ENCODE measurements around the gene PTPN4. TPM values are rescaled to one million over a fixed set of nuclear protein-coding genes. Genes with fewer than 3 reads are reported as not detected.

PTPN4 gene
- total and polyA plus RNA-seq, 2 of the 13 experiments (the other 11 are each of a cell fraction or from before 2014, with no cell fraction given) = 20.3 to 34.6 TPM

DNA sequence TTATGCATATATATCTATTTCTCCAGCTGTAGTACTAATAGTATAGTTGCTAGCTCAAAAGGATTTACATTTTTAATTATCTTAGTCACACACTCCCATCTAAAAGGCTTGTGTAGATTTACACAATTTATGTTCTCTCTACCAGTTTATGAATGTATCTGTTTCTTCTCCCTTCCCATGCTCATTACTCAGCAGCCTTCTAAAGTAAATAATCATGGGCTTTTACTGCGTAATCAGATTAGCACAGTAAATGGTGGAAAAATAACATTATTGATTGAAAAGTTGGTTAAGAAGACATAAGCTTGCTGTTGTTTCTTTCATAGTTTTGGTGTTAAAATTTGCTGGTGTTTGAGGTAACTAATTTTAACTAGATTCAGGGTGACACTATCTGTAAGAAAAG lies 81.8 kb downstream of the PTPN4 start (continued):
- TF ChIP-seq, protein P1, sequence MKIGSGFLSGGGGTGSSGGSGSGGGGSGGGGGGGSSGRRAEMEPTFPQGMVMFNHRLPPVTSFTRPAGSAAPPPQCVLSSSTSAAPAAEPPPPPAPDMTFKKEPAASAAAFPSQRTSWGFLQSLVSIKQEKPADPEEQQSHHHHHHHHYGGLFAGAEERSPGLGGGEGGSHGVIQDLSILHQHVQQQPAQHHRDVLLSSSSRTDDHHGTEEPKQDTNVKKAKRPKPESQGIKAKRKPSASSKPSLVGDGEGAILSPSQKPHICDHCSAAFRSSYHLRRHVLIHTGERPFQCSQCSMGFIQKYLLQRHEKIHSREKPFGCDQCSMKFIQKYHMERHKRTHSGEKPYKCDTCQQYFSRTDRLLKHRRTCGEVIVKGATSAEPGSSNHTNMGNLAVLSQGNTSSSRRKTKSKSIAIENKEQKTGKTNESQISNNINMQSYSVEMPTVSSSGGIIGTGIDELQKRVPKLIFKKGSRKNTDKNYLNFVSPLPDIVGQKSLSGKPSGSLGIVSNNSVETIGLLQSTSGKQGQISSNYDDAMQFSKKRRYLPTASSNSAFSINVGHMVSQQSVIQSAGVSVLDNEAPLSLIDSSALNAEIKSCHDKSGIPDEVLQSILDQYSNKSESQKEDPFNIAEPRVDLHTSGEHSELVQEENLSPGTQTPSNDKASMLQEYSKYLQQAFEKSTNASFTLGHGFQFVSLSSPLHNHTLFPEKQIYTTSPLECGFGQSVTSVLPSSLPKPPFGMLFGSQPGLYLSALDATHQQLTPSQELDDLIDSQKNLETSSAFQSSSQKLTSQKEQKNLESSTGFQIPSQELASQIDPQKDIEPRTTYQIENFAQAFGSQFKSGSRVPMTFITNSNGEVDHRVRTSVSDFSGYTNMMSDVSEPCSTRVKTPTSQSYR (CRISPR knock-in tag; IDR thresholded peaks at IDR 0.05; ENCODE audit: borderline replicate concordance) = no peak
- TF ChIP-seq SOX6 (IDR thresholded peaks at IDR 0.05) = no peak
- TF ChIP-seq SOX6 (CRISPR knock-in tag; IDR thresholded peaks at IDR 0.05) = no peak

- H2AFZ ChIP-seq (ENCODE audit: low read length) = no peak overlapping the region
- intact Hi-C loops (cut with micrococcal nuclease; ENCODE audit: unreplicated experiment) (no loop called here), in situ Hi-C loops (cut with HindIII; ENCODE audit: extremely low pct_ligation_motif_present, low pct_unique_long_range_greater_than_20kb) (no loop called here)
- WGBS (ENCODE audit: low lambda C conversion rate) = 94% methylated on average over 3 of the region's 3 CpGs
- H3K9me3 ChIP-seq (ENCODE audit: low read length) = peaks cover under 1% of the 10 kb centered on the region; the same call in 1 of the 2 replicates
- no peak overlapping the region for H3K9ac ChIP-seq (ENCODE audit: insufficient read depth, low read depth, low read length)
- no TSS peak for BruUV-seq (replicated peaks)
- peaks cover 7% of the 10 kb centered on the region for H3K79me2 ChIP-seq (ENCODE audit: insufficient read depth, low read length)
- ChIA-PET CTCF (ENCODE audit: low intra/inter-chr PET ratio, low total read pairs) (no interaction called here), POLR2A (no interaction called here)
- no peak for DNase-seq (ENCODE audit: low spot score)
- no peaks in the 10 kb centered on the region for H4K20me1 ChIP-seq (ENCODE audit: insufficient read depth, low read length)
- no peak overlapping the region for H3K4me3 ChIP-seq (replicated peaks in 1 of 3; ENCODE audit: insufficient read depth in 1 of 3, low read depth in 2 of 3, low read length in 3 of 3)
- H3K27ac ChIP-seq (ENCODE audit: extremely low read length, insufficient read depth, low read length) = no peak overlapping the region
- H3K27me3 ChIP-seq (ENCODE audit: control insufficient read depth in 1 of 2, insufficient read depth in 2 of 2, low read length in 2 of 2) = no peaks in the 10 kb centered on the region
- no peaks in the 10 kb centered on the region for H3K36me3 ChIP-seq (replicated peaks in 1 of 2; ENCODE audit: control insufficient read depth in 1 of 2, insufficient read depth in 2 of 2, low read length in 2 of 2)
- peaks cover 18% of the 10 kb centered on the region for H3K4me1 ChIP-seq (ENCODE audit: insufficient read depth, low read length)
- no peak for ATAC-seq
- FAIRE-seq = no peak
- H3K4me2 ChIP-seq (ENCODE audit: low read depth, low read length) = no peak overlapping the region
- TF ChIP-seq FOSL1 (CRISPR knock-in tag; IDR thresholded peaks at IDR 0.05; ENCODE audit: borderline replicate concordance) = no peak
- no peak for TF ChIP-seq MAFF (IDR thresholded peaks at IDR 0.05; ENCODE audit: low read depth, low read length)
- TF ChIP-seq ARID4A (CRISPR knock-in tag; IDR thresholded peaks at IDR 0.05; ENCODE audit: borderline replicate concordance) = no peak
- no peak for TF ChIP-seq SNRNP70 (IDR thresholded peaks at IDR 0.05; ENCODE audit: low read depth, low read length)
- TF ChIP-seq, protein P2, sequence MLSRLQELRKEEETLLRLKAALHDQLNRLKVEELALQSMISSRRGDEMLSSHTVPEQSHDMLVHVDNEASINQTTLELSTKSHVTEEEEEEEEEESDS (CRISPR knock-in tag; IDR thresholded peaks at IDR 0.05; ENCODE audit: borderline replicate concordance) = no peak
- TF ChIP-seq IKZF5 (CRISPR knock-in tag; IDR thresholded peaks at IDR 0.05) = no peak
- TF ChIP-seq MXD3 (CRISPR knock-in tag; IDR thresholded peaks at IDR 0.05) = no peak
- no peak for TF ChIP-seq ERF (CRISPR knock-in tag; IDR thresholded peaks at IDR 0.05)
- TF ChIP-seq ZNF121 (CRISPR knock-in tag; IDR thresholded peaks at IDR 0.05) = no peak
- TF ChIP-seq KAT2B (IDR thresholded peaks at IDR 0.05; ENCODE audit: borderline replicate concordance, low read depth, low read length) = no peak
Observed at GRCh38 chr2:119846021-119846420, 86.3 kb downstream of the PTPN4 start.

Data from HepG2 (cell line).